HG02885 (cell line): ENCODE results near the gene COPS7A.

ENCODE experiments used
- ATAC-seq: cut with Tn5 transposase; IDR thresholded peaks from one replicate; pipeline ENCODE4 v1.9.1; 2021; ENCODE audit warnings: mild to moderate bottlenecking; ENCODE audit not compliant: unreplicated experiment, poor library complexity

The COPS7A gene

GRCh38 chr12:6767353-6768319 is 43.8 kb downstream of the COPS7A start:
- no peak for ATAC-seq

GRCh38 chr12:6768437-6768914 is 44.6 kb downstream of the COPS7A start:
- no peak for ATAC-seq

- ATAC-seq: no peak
Observed at GRCh38 chr12:6768990-6769389, 45.1 kb downstream of the COPS7A start.

- ATAC-seq: no peak
Observed at GRCh38 chr12:6769666-6770065, 45.8 kb downstream of the COPS7A start.

GRCh38 chr12:6770094-6770493 is 46.2 kb downstream of the COPS7A start:
- ATAC-seq: no peak

- ATAC-seq: no peak
Observed at GRCh38 chr12:6770600-6770999, 46.8 kb downstream of the COPS7A start.

GRCh38 chr12:6771091-6771495 is 47.2 kb downstream of the COPS7A start:
- ATAC-seq: no peak

GRCh38 chr12:6771509-6772330 is 47.9 kb downstream of the COPS7A start:
- ATAC-seq: no peak

GRCh38 chr12:6772331-6772695 is 48.5 kb downstream of the COPS7A start, which contains the start of gene LAG3:
LAG3 (plus strand) TSS chr12:6772520; CDS start chr12:6772853, 333 bp downstream.
- ATAC-seq: no peak

- no peak for ATAC-seq
Observed at GRCh38 chr12:6772726-6773589, 49.1 kb downstream of the COPS7A start.

GRCh38 chr12:6773590-6774351 is 49.9 kb downstream of the COPS7A start:
- ATAC-seq: no peak

GRCh38 chr12:6774499-6775062 is 50.7 kb downstream of the COPS7A start:
- ATAC-seq: no peak

- no peak for ATAC-seq
Observed at GRCh38 chr12:6775185-6776174, 51.6 kb downstream of the COPS7A start.

GRCh38 chr12:6777386-6777785 is 53.5 kb downstream of the COPS7A start:
- no peak for ATAC-seq

- no peak for ATAC-seq
Observed at GRCh38 chr12:6778217-6778573, 54.3 kb downstream of the COPS7A start.

- peak; percentile 87 for ATAC-seq
Observed at GRCh38 chr12:6778574-6779550, 55.0 kb downstream of the COPS7A start.
